Activated CD4-positive, alpha-beta memory T cell treated with anti-CD3 and anti-CD28 coated beads, Interleukin-2, amount 10 ng/mL, durations not matched to agents 7 days and 5 days (primary cell): ENCODE data around the gene VPS35. TPM values are rescaled to one million over a fixed set of nuclear protein-coding genes. Genes with fewer than 3 reads are reported as not detected.

Experiments
- CTCF ChIA-PET: fragments of 350-600 bp; sonication (Branson Sonifier 250); formaldehyde crosslinking; loops from one replicate; lab custom pipeline; 2021; ENCODE audit warnings: antibody characterized with exemption, inconsistent platforms; lab: Charles Lee
- POLR2A ChIA-PET: fragments of 350-600 bp; sonication (Branson Sonifier 250); formaldehyde crosslinking; loops from one replicate; lab custom pipeline; 2021; ENCODE audit warnings: antibody characterized with exemption; lab: Charles Lee
- DNase-seq: peaks from one replicate; pipeline ENCODE4 v3.0.0-alpha.2; 2020
- H3K27ac Mint-ChIP-seq: one replicate; pipeline ENCODE4 v1.8.0; 2021; ENCODE audit warnings: mild to moderate bottlenecking, mixed read lengths
- H3K27me3 Mint-ChIP-seq: one replicate; pipeline ENCODE4 v1.8.0; 2021; ENCODE audit warnings: mixed read lengths
- H3K36me3 Mint-ChIP-seq: one replicate; pipeline ENCODE4 v1.8.0; 2021; ENCODE audit warnings: low read depth, mixed read lengths
- H3K4me1 Mint-ChIP-seq: one replicate; pipeline ENCODE4 v1.8.0; 2021; ENCODE audit warnings: mixed read lengths
- H3K4me3 Mint-ChIP-seq: one replicate; pipeline ENCODE4 v1.8.0; 2021; ENCODE audit warnings: mild to moderate bottlenecking, mixed read lengths
- H3K9me3 Mint-ChIP-seq: one replicate; pipeline ENCODE4 v1.8.0; 2021; ENCODE audit warnings: mixed read lengths
- total RNA-seq, 2 experiments: library from RNA; stranded (reverse); gene quantifications; one replicate each; pipeline ENCODE4 v1.2.3, GENCODE V29; 2021

Gene VPS35
- total RNA-seq, 2 experiments from 2014 or later = 86.8 to 89.4 TPM

DNA sequence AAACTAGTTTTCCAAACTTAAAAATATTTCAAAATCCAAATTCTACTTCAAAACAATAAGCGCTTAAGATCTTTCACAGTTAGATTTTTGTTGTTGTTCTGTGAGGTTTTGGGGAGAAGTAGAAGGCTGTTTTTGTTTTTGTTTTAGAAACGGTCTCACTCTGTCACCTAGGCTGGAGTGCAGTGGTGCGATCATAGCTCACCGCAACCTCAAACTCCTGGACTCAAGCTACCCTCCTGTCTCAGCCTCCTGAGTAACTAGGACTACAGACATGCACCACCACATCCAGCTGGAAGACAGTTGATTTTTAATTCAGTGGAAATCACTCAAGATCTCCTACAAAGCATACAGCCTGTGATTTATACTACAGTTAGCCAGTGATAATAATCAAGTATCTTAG is 70.5 kb downstream of the VPS35 start:
- POLR2A ChIA-PET = interaction anchor here (1.2 to 3.5 kb wide), 3 partner anchors 10 to 73 kb away, joined by 3 to 24 read pairs (median 4); partner anchors contain the start of gene ORC6
- DNase-seq = no peak
- Mint-ChIP-seq H3K27me3 (no peaks in the 10 kb centered on the region), H3K4me3 (no peak overlapping the region), H3K9me3 (no peaks in the 10 kb centered on the region), H3K36me3 (peaks cover 44% of the 10 kb centered on the region), H3K4me1 (peaks cover 38% of the 10 kb centered on the region), H3K27ac (peak overlapping the region; percentile 21)
- CTCF ChIA-PET = interaction anchor here (1.0 to 2.3 kb wide), 2 partner anchors 12 to 55 kb away, joined by 3 to 6 read pairs; no protein-coding TSS in a partner anchor

DNA sequence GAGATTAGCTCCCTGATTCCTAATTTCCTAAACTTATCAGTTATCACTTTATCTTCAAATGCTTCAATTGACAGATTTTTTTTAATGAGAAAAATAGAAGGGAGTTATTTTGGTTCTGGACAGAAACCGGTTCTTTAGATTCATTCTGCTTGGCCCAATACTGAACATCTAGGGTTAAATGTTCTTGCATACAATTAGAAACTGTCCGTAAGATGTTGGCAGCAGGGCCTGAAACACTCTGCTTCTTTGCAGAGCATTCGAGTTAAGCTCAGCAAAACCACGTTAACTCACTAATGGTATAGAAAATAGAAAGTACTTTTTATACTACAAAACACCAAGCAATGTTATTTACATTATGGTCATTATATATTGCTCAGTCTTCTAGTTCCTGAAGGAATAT is 75.0 kb downstream of the VPS35 start:
- DNase-seq = no peak
- Mint-ChIP-seq H3K27ac (no peak overlapping the region), H3K9me3 (no peaks in the 10 kb centered on the region), H3K36me3 (peaks cover 51% of the 10 kb centered on the region), H3K27me3 (no peaks in the 10 kb centered on the region), H3K4me1 (peaks cover 15% of the 10 kb centered on the region), H3K4me3 (no peak overlapping the region)
- ChIA-PET CTCF (interaction anchor here (2.9 kb wide), 1 partner anchor 60 kb away, joined by 8 read pairs; no protein-coding TSS in a partner anchor), POLR2A (interaction anchor here (0.9 to 1.1 kb wide), 2 partner anchors 8 to 11 kb away, joined by 3 read pairs; no protein-coding TSS in a partner anchor)

DNA sequence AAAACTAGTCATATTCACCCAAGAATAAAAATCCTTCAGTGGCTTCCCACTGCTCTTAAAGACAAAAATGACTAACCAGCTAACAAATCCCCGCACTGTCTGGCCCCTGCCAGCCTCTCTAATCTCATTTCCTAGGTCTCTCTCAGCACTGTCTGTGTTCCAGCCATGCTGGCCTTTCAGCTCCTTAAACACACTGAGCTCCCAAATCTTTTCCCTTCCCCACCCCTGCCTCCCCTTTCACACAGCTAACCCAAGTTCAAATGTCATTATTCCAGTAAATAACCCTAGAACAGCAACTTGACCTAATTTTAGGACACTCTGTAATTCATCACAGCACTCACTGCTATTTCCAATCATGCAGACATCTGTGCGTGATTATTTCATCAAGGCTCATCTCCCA is 75.6 kb downstream of the VPS35 start:
- no peak overlapping the region for H3K4me3 Mint-ChIP-seq
- peaks cover 8% of the 10 kb centered on the region for H3K4me1 Mint-ChIP-seq
- no peaks in the 10 kb centered on the region for H3K9me3 Mint-ChIP-seq
- H3K36me3 Mint-ChIP-seq = peaks cover 45% of the 10 kb centered on the region
- CTCF ChIA-PET = interaction anchor here (2.9 kb wide), 1 partner anchor 59 kb away, joined by 8 read pairs; no protein-coding TSS in a partner anchor
- no peak for DNase-seq
- POLR2A ChIA-PET = interaction anchor here (0.9 to 1.1 kb wide), 2 partner anchors 9 to 10 kb away, joined by 3 read pairs; no protein-coding TSS in a partner anchor
- no peak overlapping the region for H3K27ac Mint-ChIP-seq
- H3K27me3 Mint-ChIP-seq = no peaks in the 10 kb centered on the region

DNA sequence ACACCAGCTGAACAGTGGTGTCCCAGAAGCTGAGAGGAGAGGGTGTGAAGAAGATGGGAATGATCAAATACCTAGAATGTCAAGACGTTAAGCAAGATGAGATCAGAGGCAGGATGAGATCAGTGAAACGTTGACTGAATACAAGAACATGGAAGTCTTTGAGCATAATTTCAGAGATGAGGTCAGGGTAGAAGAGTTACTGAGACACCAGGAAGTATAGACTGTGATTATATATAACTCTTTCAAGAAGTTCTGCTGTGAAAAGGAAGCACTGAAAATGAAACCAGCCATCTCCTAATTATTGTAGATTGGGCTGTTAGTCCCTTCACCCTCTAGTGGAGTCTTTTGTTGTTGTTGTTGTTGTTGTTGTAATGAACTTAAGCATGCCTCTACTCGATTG is 76.9 kb downstream of the VPS35 start:
- ChIA-PET CTCF (interaction anchor here (1.1 to 2.9 kb wide), 2 partner anchors 58 to 61 kb away, joined by 3 to 8 read pairs; no protein-coding TSS in a partner anchor), POLR2A (interaction anchor here (1.6 kb wide), 1 partner anchor 9 kb away, joined by 5 read pairs; the partner anchor contains the start of gene SHCBP1)
- Mint-ChIP-seq H3K27ac (no peak overlapping the region), H3K4me1 (peaks cover 4% of the 10 kb centered on the region), H3K9me3 (no peaks in the 10 kb centered on the region), H3K36me3 (peaks cover 43% of the 10 kb centered on the region), H3K27me3 (no peaks in the 10 kb centered on the region), H3K4me3 (no peak overlapping the region)
- no peak for DNase-seq

DNA sequence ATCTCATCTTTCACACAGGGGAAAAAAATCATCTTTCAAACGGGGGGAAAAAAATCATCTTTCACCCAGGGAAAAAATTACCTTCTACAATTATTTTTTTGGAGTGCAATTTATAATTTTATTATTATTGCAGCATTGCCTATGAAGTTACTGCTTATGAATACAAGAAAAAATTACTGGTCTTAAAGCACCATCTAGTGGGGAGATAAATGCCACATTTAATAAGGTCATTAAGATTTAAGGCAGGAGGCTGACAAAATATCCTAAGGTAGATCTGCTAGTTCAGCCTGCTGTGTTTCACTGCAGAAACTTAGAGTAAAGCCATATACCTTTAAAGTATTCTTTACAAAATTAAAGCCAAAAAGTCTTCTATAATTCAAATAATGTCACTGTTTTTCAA is 81.4 kb downstream of the VPS35 start:
- H3K27ac Mint-ChIP-seq = no peak overlapping the region
- ChIA-PET CTCF (interaction anchor here (1.7 to 3.0 kb wide), 2 partner anchors 9 to 53 kb away, joined by 9 to 10 read pairs; no protein-coding TSS in a partner anchor), POLR2A (no interaction called here)
- H3K4me1 Mint-ChIP-seq = no peaks in the 10 kb centered on the region
- no peak overlapping the region for H3K4me3 Mint-ChIP-seq
- no peaks in the 10 kb centered on the region for H3K9me3 Mint-ChIP-seq
- no peak for DNase-seq
- H3K36me3 Mint-ChIP-seq = peaks cover 51% of the 10 kb centered on the region
- H3K27me3 Mint-ChIP-seq = no peaks in the 10 kb centered on the region

DNA sequence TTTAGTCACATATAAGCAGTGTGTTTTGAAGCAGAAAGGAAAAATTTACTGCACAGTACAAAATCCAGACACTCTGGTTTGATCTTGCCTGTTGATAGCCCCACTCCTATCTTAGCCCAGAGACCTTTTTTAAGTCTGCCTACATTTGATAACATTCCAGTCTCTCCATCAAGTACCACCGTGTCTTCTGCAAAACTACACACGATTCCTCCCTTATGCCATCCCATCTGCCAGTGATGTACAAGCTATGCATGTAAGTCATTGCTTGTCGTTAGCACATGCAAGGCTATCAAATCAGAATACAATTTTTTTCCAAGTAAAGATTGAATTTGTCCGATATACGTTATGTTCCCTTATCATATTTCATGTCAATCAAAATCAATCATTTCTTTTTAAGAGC is 82.7 kb downstream of the VPS35 start:
- H3K4me1 Mint-ChIP-seq = no peaks in the 10 kb centered on the region
- no peaks in the 10 kb centered on the region for H3K27me3 Mint-ChIP-seq
- ChIA-PET CTCF (interaction anchor here (0.9 to 3.0 kb wide), 3 partner anchors 10 to 13 kb away, joined by 3 to 9 read pairs (median 3); no protein-coding TSS in a partner anchor), POLR2A (interaction anchor here (1.1 to 1.5 kb wide), 2 partner anchors 13 to 23 kb away, joined by 4 read pairs; no protein-coding TSS in a partner anchor)
- H3K4me3 Mint-ChIP-seq = no peak overlapping the region
- no peaks in the 10 kb centered on the region for H3K9me3 Mint-ChIP-seq
- H3K27ac Mint-ChIP-seq = no peak overlapping the region
- H3K36me3 Mint-ChIP-seq = peaks cover 63% of the 10 kb centered on the region
- no peak for DNase-seq

Other genes with a start within 250 kb of the VPS35 start
- gene SHCBP1, start 67.8 kb downstream of the VPS35 start, total RNA-seq = 10 to 100 TPM; 51.0 to 52.5 TPM
- gene ORC6, start 481 bp upstream of the VPS35 start, total RNA-seq = 10 to 100 TPM; 35.1 to 35.8 TPM
- gene MYLK3, start 59.2 kb upstream of the VPS35 start, total RNA-seq = under 1 TPM; 0.35 to 0.63 TPM
- 10 to 100 TPM; 18.0 to 19.6 TPM for gene C16orf87, start 142.0 kb upstream of the VPS35 start, total RNA-seq
- 10 to 100 TPM; 15.0 to 15.2 TPM for gene GPT2, start 195.2 kb upstream of the VPS35 start, total RNA-seq